SU-DHL-6 (cell line): ENCODE results near the gene UTP11.

Experiments
- H2AFZ ChIP-seq: fragments of 200-600 bp; sonication (generic); 2 replicates; pipeline ENCODE4 v1.6.1; 2014; ENCODE audit warnings: low read depth, mild to moderate bottlenecking, moderate library complexity, mixed read lengths, antibody characterized with exemption, low read length; ENCODE audit not compliant: severe bottlenecking
- H3F3A ChIP-seq: fragments of 200-600 bp; shearing (Covaris generic); 2 replicates; pipeline ENCODE4 v1.6.0; 2016; ENCODE audit warnings: antibody characterized with exemption, mild to moderate bottlenecking; ENCODE audit not compliant: insufficient read depth
- H3K27ac ChIP-seq: fragments of 200-600 bp; sonication (generic); 2 replicates; pipeline ENCODE4 v1.5.1; 2016; ENCODE audit warnings: low read depth, mild to moderate bottlenecking, low read length, moderate library complexity, mixed read lengths
- H3K27me3 ChIP-seq: fragments of 200-600 bp; sonication (generic), shearing (Covaris generic); 2 replicates; pipeline ENCODE4 v1.6.0; 2014; ENCODE audit warnings: mild to moderate bottlenecking, low read length
- H3K36me3 ChIP-seq: fragments of 200-600 bp; sonication (generic); 2 replicates; pipeline ENCODE4 v1.6.1; 2014; ENCODE audit warnings: mild to moderate bottlenecking, low read length, mixed read lengths
- H3K4me2 ChIP-seq: fragments of 300-600, 200-600 bp; shearing (Covaris generic), sonication (generic); 2 replicates; pipeline ENCODE4 v1.6.0; 2014; ENCODE audit warnings: low read length, low read depth, mild to moderate bottlenecking; ENCODE audit not compliant: poor library complexity, severe bottlenecking
- H3K4me3 ChIP-seq: fragments of 200-600 bp; sonication (generic); 2 replicates; pipeline ENCODE4 v1.5.1; 2014; ENCODE audit warnings: antibody characterized with exemption, low read length, mild to moderate bottlenecking, mixed read lengths; ENCODE audit not compliant: insufficient read depth, poor library complexity, severe bottlenecking
- H3K79me2 ChIP-seq: fragments of 200-600 bp; sonication (generic); 2 replicates; pipeline ENCODE4 v1.6.1; 2014; ENCODE audit warnings: mild to moderate bottlenecking, low read length, moderate library complexity; ENCODE audit not compliant: insufficient read depth
- H3K9ac ChIP-seq: fragments of 200-600 bp; sonication (generic); 2 replicates; pipeline ENCODE4 v1.7.0; 2014; ENCODE audit warnings: mild to moderate bottlenecking, low read length
- H3K9me2 ChIP-seq: fragments of 200-600 bp; sonication (generic); replicated peaks from 2 replicates; pipeline ENCODE4 v1.6.1; 2014; ENCODE audit warnings: low read length; ENCODE audit not compliant: insufficient read depth
- H3K9me3 ChIP-seq: fragments of 200-600 bp; sonication (generic); 2 replicates; pipeline ENCODE4 v1.6.1; 2014; ENCODE audit warnings: low read length, mixed read lengths; ENCODE audit not compliant: insufficient read depth
- H4K20me1 ChIP-seq: fragments of 200-600 bp; sonication (generic); 2 replicates; pipeline ENCODE4 v1.6.1; 2014; ENCODE audit warnings: low read depth, mild to moderate bottlenecking, antibody characterized with exemption, low read length, moderate library complexity, mixed read lengths
- CTCF ChIP-seq: fragments of 200-600 bp; sonication (generic); IDR thresholded peaks from one replicate; pipeline ENCODE4 v1.5.1; 2017; ENCODE audit warnings: antibody characterized with exemption, mild to moderate bottlenecking, low read length, moderate library complexity; ENCODE audit not compliant: insufficient read depth, poor library complexity, severe bottlenecking
- EZH2phosphoT487 ChIP-seq: fragments of 200-600 bp; sonication (generic), shearing (Covaris generic); conservative IDR thresholded peaks from 2 replicates; pipeline ENCODE4 v1.6.1; 2018; ENCODE audit warnings: mild to moderate bottlenecking, antibody characterized with exemption, low read length, moderate library complexity, mixed read lengths

The UTP11 gene

GRCh38 chr1:38037221-38037939 is 24.8 kb downstream of the UTP11 start:
- Histone ChIP-seq H3K9me3 (no peaks in the 10 kb centered on the region), H2AFZ (no peak overlapping the region), H3K79me2 (no peaks in the 10 kb centered on the region), H4K20me1 (no peaks in the 10 kb centered on the region), H3K9ac (no peak overlapping the region), H3K9me2 (no peaks in the 10 kb centered on the region), H3K4me3 (no peak overlapping the region), H3F3A (no peaks in the 10 kb centered on the region), H3K36me3 (no peaks in the 10 kb centered on the region), H3K4me2 (no peak overlapping the region), H3K27me3 (no peaks in the 10 kb centered on the region), H3K27ac (no peak overlapping the region)
- no peak for TF ChIP-seq EZH2phosphoT487
- TF ChIP-seq CTCF: peak; percentile 18

- Histone ChIP-seq H3K4me2 (no peak overlapping the region), H3K27me3 (no peaks in the 10 kb centered on the region), H3K9me2 (no peaks in the 10 kb centered on the region), H3F3A (no peaks in the 10 kb centered on the region), H3K4me3 (no peak overlapping the region), H2AFZ (no peak overlapping the region), H3K9me3 (no peaks in the 10 kb centered on the region), H3K9ac (no peak overlapping the region), H4K20me1 (no peaks in the 10 kb centered on the region), H3K27ac (no peak overlapping the region), H3K79me2 (no peaks in the 10 kb centered on the region), H3K36me3 (no peaks in the 10 kb centered on the region)
- no peak for TF ChIP-seq EZH2phosphoT487
- no peak for TF ChIP-seq CTCF
Observed at GRCh38 chr1:38038861-38039260, 26.3 kb downstream of the UTP11 start.

- Histone ChIP-seq H3K4me2 (no peak overlapping the region), H3K9me3 (no peaks in the 10 kb centered on the region)
Observed at GRCh38 chr1:38039331-38040088, 27.0 kb downstream of the UTP11 start.

More at GRCh38 chr1:38039331-38040088, 27.0 kb downstream of the UTP11 start:
- Histone ChIP-seq H3K9ac (no peak overlapping the region), H3K4me3 (no peak overlapping the region), H3K27me3 (no peaks in the 10 kb centered on the region), H4K20me1 (no peaks in the 10 kb centered on the region), H3F3A (no peaks in the 10 kb centered on the region), H3K79me2 (no peaks in the 10 kb centered on the region), H3K36me3 (no peaks in the 10 kb centered on the region), H3K9me2 (no peaks in the 10 kb centered on the region), H3K27ac (no peak overlapping the region), H2AFZ (no peak overlapping the region)
- TF ChIP-seq EZH2phosphoT487: no peak
- TF ChIP-seq CTCF: no peak
